ENCODE data around the gene PCYOX1L.

- TF ChIP-seq L3MBTL2 (conservative IDR thresholded peaks at IDR 0.05) (no peak), ZNF384 (IDR thresholded peaks at IDR 0.05) (no peak), SUZ12 (IDR thresholded peaks at IDR 0.05) (no peak), TARDBP (IDR thresholded peaks at IDR 0.05) (no peak), FOXK2 (IDR thresholded peaks at IDR 0.05) (no peak), ELF4 (IDR thresholded peaks at IDR 0.05) (no peak), SP1 (IDR thresholded peaks at IDR 0.05) (no peak), FOXM1 (IDR thresholded peaks at IDR 0.05; ENCODE audit: borderline replicate concordance) (no peak), FOXA1 (IDR thresholded peaks at IDR 0.05) (no peak), ARNT (IDR thresholded peaks at IDR 0.05) (no peak)
- TF ChIP-seq, protein P1, sequence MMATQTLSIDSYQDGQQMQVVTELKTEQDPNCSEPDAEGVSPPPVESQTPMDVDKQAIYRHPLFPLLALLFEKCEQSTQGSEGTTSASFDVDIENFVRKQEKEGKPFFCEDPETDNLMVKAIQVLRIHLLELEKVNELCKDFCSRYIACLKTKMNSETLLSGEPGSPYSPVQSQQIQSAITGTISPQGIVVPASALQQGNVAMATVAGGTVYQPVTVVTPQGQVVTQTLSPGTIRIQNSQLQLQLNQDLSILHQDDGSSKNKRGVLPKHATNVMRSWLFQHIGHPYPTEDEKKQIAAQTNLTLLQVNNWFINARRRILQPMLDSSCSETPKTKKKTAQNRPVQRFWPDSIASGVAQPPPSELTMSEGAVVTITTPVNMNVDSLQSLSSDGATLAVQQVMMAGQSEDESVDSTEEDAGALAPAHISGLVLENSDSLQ (IDR thresholded peaks at IDR 0.05): no peak
These were observed 54.1 kb downstream of the PCYOX1L start for GRCh38 chr5:149411738-149412519.
